ENCODE data around the gene SEMA3F. TPM values are rescaled to one million over a fixed set of nuclear protein-coding genes. Genes with fewer than 3 reads are reported as not detected.

SEMA3F gene
- polyA plus RNA-seq, 2 of the 4 experiments (the other 2 are of a cell fraction), result 2.9 to 10.6 TPM

DNA sequence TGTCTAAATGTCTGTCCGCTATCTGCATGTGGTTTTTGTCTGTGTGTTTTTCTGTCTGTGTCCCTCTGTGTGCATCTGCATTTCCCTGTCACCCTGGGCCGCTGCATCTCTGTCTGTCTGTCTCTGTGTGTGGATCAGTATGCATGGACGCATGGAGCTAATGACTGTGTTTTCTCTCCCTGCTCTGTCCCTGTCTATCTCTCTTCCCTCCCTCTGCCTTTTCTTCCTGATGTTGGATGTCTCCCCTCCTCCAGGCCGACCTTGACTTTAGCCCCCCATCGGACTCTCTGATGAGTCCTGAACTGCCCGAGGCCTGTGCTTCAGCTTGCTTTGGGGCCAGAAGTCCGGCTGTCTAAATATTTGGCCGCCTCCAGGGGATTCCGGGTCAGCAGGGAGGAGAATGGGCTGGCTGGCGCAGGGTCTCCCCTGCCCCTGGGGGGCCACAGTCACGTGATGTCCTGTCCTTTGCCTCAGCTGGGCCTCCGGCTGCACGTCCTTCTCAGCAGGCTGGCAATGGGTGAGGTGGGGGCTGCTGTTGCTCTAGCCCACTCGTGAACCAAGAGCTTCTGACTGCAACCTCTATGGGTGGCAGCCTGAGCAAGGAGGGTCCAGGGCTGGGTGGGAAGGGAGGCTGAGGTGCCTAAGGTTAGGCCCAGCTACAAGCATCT is 53.7 kb downstream of the SEMA3F start:
- DNase-seq (ENCODE audit: low read depth in 1 of 2, low spot score in 1 of 2) (no peak), FAIRE-seq (no peak), ATAC-seq (no peak)
- Histone ChIP-seq H3K4me1 (no peaks in the 10 kb centered on the region; the same call in 2 of the 3 replicates), H3K27ac (no peak overlapping the region), H3K9me3 (no peaks in the 10 kb centered on the region), H3K4me3 (no peak overlapping the region), H3K4me2 (no peak overlapping the region)
- WGBS (ENCODE audit: missing lambda C conversion rate), result 52% methylated on average over 10 of the region's 14 CpGs
- POLR2A ChIA-PET, result interaction anchor here (1.2 kb wide), 1 partner anchor 27 kb away, joined by 5 read pairs; the partner anchor contains the start of gene GNAI2
- CTCF ChIA-PET, result interaction anchor here (5.8 to 25.9 kb wide), 2 partner anchors 16 to 18 kb away, joined by 64 to 550 read pairs; partner anchors contain the start of gene GNAT1
- no peak for TF ChIP-seq CHD4 (IDR thresholded peaks at IDR 0.05; ENCODE audit: borderline replicate concordance)
- no peak for TF ChIP-seq MAZ (IDR thresholded peaks at IDR 0.05; ENCODE audit: borderline replicate concordance, low read depth, low read length)
- TF ChIP-seq CHD2 (IDR thresholded peaks at IDR 0.05; ENCODE audit: low read length, partially characterized antibody), result no peak
- TF ChIP-seq NFE2L2 (conservative IDR thresholded peaks at IDR 0.05; ENCODE audit: low read length), result no peak
- TF ChIP-seq RARB (CRISPR knock-in tag; IDR thresholded peaks at IDR 0.05), result no peak
- no peak for TF ChIP-seq HOXB13 (CRISPR knock-in tag; IDR thresholded peaks at IDR 0.05; ENCODE audit: low read depth)
- TF ChIP-seq, protein P1, sequence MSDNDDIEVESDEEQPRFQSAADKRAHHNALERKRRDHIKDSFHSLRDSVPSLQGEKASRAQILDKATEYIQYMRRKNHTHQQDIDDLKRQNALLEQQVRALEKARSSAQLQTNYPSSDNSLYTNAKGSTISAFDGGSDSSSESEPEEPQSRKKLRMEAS (IDR thresholded peaks at IDR 0.05), result no peak
- TF ChIP-seq HOXB5 (CRISPR knock-in tag; IDR thresholded peaks at IDR 0.05), result no peak
- no peak for TF ChIP-seq EHF (CRISPR knock-in tag; IDR thresholded peaks at IDR 0.05)
- TF ChIP-seq EP300 (IDR thresholded peaks at IDR 0.05), result no peak
- TF ChIP-seq TFCP2L1 (CRISPR knock-in tag; IDR thresholded peaks at IDR 0.05), result no peak
- TF ChIP-seq CBX2 (IDR thresholded peaks at IDR 0.05; ENCODE audit: borderline replicate concordance, low read depth), result no peak
- TF ChIP-seq, protein P2, sequence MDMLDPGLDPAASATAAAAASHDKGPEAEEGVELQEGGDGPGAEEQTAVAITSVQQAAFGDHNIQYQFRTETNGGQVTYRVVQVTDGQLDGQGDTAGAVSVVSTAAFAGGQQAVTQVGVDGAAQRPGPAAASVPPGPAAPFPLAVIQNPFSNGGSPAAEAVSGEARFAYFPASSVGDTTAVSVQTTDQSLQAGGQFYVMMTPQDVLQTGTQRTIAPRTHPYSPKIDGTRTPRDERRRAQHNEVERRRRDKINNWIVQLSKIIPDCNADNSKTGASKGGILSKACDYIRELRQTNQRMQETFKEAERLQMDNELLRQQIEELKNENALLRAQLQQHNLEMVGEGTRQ (IDR thresholded peaks at IDR 0.05), result no peak
- TF ChIP-seq, protein P3, sequence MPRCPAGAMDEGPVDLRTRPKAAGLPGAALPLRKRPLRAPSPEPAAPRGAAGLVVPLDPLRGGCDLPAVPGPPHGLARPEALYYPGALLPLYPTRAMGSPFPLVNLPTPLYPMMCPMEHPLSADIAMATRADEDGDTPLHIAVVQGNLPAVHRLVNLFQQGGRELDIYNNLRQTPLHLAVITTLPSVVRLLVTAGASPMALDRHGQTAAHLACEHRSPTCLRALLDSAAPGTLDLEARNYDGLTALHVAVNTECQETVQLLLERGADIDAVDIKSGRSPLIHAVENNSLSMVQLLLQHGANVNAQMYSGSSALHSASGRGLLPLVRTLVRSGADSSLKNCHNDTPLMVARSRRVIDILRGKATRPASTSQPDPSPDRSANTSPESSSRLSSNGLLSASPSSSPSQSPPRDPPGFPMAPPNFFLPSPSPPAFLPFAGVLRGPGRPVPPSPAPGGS (IDR thresholded peaks at IDR 0.05), result no peak
- TF ChIP-seq HEYL (CRISPR knock-in tag; IDR thresholded peaks at IDR 0.05), result no peak

DNA sequence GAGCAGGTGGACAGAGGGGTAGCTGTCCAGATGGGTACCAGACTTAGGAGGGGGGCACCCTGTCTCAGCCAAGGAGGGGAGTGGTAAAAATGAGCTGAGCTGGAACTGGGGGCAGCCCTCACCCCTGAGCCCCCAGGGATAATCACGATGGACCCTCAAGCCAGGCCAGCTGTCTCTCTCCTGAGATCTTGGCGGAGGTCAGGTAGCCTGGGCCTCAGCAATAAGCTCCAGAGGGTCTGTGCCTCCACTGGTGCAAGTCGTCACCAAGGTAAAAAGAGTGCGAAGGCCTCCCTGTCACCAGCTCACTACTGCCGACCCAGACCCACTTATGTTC is 55.0 kb downstream of the SEMA3F start:
- Histone ChIP-seq H3K4me2 (no peak overlapping the region), H3K4me3 (no peak overlapping the region), H3K9me3 (no peaks in the 10 kb centered on the region), H3K27ac (no peak overlapping the region), H3K4me1 (no peaks in the 10 kb centered on the region; the same call in 2 of the 3 replicates)
- ATAC-seq, result no peak
- FAIRE-seq, result no peak
- TF ChIP-seq MAFK (IDR thresholded peaks at IDR 0.05; ENCODE audit: partially characterized antibody) (no peak), POLR2A (IDR thresholded peaks at IDR 0.05; ENCODE audit: low read length) (no peak), HOXB5 (CRISPR knock-in tag; IDR thresholded peaks at IDR 0.05) (no peak), RAD21 (conservative IDR thresholded peaks at IDR 0.05 in 1 of 2, IDR thresholded peaks at IDR 0.05 in 1 of 2) (no peak), ESRRA (IDR thresholded peaks at IDR 0.05; ENCODE audit: borderline replicate concordance, low read length) (no peak), ZC3H11A (IDR thresholded peaks at IDR 0.05) (no peak), CEBPB (IDR thresholded peaks at IDR 0.05) (no peak), HDAC2 (IDR thresholded peaks at IDR 0.05) (no peak), EHMT2 (IDR thresholded peaks at IDR 0.05; ENCODE audit: low read depth) (no peak), EHF (CRISPR knock-in tag; IDR thresholded peaks at IDR 0.05) (no peak), NPAS2 (CRISPR knock-in tag; IDR thresholded peaks at IDR 0.05; ENCODE audit: borderline replicate concordance) (no peak), CBX2 (IDR thresholded peaks at IDR 0.05; ENCODE audit: borderline replicate concordance, low read depth) (no peak), JUNB (IDR thresholded peaks at IDR 0.05) (no peak)
- TF ChIP-seq, protein P4, sequence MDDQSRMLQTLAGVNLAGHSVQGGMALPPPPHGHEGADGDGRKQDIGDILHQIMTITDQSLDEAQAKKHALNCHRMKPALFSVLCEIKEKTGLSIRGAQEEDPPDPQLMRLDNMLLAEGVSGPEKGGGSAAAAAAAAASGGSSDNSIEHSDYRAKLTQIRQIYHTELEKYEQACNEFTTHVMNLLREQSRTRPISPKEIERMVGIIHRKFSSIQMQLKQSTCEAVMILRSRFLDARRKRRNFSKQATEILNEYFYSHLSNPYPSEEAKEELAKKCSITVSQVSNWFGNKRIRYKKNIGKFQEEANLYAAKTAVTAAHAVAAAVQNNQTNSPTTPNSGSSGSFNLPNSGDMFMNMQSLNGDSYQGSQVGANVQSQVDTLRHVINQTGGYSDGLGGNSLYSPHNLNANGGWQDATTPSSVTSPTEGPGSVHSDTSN (IDR thresholded peaks at IDR 0.05), result no peak
- TF ChIP-seq, protein P3 (IDR thresholded peaks at IDR 0.05), result no peak
- TF ChIP-seq, protein P5, sequence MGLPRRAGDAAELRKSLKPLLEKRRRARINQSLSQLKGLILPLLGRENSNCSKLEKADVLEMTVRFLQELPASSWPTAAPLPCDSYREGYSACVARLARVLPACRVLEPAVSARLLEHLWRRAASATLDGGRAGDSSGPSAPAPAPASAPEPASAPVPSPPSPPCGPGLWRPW (IDR thresholded peaks at IDR 0.05), result no peak
- TF ChIP-seq, protein P6, sequence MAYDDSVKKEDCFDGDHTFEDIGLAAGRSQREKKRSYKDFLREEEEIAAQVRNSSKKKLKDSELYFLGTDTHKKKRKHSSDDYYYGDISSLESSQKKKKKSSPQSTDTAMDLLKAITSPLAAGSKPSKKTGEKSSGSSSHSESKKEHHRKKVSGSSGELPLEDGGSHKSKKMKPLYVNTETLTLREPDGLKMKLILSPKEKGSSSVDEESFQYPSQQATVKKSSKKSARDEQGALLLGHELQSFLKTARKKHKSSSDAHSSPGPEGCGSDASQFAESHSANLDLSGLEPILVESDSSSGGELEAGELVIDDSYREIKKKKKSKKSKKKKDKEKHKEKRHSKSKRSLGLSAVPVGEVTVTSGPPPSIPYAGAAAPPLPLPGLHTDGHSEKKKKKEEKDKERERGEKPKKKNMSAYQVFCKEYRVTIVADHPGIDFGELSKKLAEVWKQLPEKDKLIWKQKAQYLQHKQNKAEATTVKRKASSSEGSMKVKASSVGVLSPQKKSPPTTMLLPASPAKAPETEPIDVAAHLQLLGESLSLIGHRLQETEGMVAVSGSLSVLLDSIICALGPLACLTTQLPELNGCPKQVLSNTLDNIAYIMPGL (CRISPR knock-in tag; IDR thresholded peaks at IDR 0.05; ENCODE audit: borderline replicate concordance), result no peak
- DNase-seq (ENCODE audit: low read depth in 1 of 2, low spot score in 1 of 2), result no peak
- CTCF ChIA-PET, result interaction anchor here (0.7 to 25.9 kb wide), 4 partner anchors 9 to 89 kb away, joined by 3 to 550 read pairs (median 38); partner anchors contain the start of gene GNAT1
- 100% methylated on average over 2 of the region's 5 CpGs for WGBS (ENCODE audit: missing lambda C conversion rate)
- POLR2A ChIA-PET, result no interaction called here

Measured in A549 (cell line).